GM12872 (cell line): ENCODE results near the gene AP3B1.

Experiments
- CTCF ChIP-seq: IDR thresholded peaks from 3 replicates; pipeline ENCODE4 v1.5.1; 2011; ENCODE audit warnings: low read depth, mild to moderate bottlenecking, low read length, moderate library complexity; ENCODE audit not compliant: insufficient read depth

The AP3B1 gene

GRCh38 chr5:78063495-78063894 is 231.0 kb downstream of the AP3B1 start:
- no peak for TF ChIP-seq CTCF

GRCh38 chr5:78062645-78063044 is 231.9 kb downstream of the AP3B1 start:
- TF ChIP-seq CTCF: no peak

- TF ChIP-seq CTCF: no peak
These were observed 234.1 kb downstream of the AP3B1 start for GRCh38 chr5:78060421-78060820.

- no peak for TF ChIP-seq CTCF
These were observed 235.9 kb downstream of the AP3B1 start for GRCh38 chr5:78058625-78059024.

GRCh38 chr5:78056901-78057514 is 237.5 kb downstream of the AP3B1 start:
- no peak for TF ChIP-seq CTCF

- no peak for TF ChIP-seq CTCF
These were observed 238.4 kb downstream of the AP3B1 start for GRCh38 chr5:78056053-78056452.

- no peak for TF ChIP-seq CTCF
These were observed 243.6 kb downstream of the AP3B1 start for GRCh38 chr5:78050888-78051287.

GRCh38 chr5:78046006-78046405 is 248.5 kb downstream of the AP3B1 start:
- no peak for TF ChIP-seq CTCF
